ENCODE measurements around the gene ACAD8. TPM values are rescaled to one million over a fixed set of nuclear protein-coding genes. Genes with fewer than 3 reads are reported as not detected.
A peak's percentile ranks its signal among the peaks of the same experiment; 100 is the strongest.
"Not testable (repeated sequence)": the region's sequence is repeated elsewhere in the genome, so short reads cannot be mapped to it uniquely, and the experiment has no call there.

ACAD8 gene
- total RNA-seq, 2 donors from 2014 or later, result 39.4 to 46.1 TPM

- H3K4me1 ChIP-seq (replicated peaks), result no peaks in the 10 kb centered on the region
- H3K9me3 ChIP-seq, result no peaks in the 10 kb centered on the region
- H3K4me3 ChIP-seq, result peak within 1 kb of the TSS; percentile 42
- 2% methylated on average over 61 of the region's 68 CpGs for WGBS
- peak; percentile 32 for DNase-seq (ENCODE audit: low spot score)
- peak within 1 kb of the TSS; percentile 66 to 86 for H3K27ac ChIP-seq
- no peak for TF ChIP-seq POLR2A (IDR thresholded peaks at IDR 0.05)
- peak in 1 of 4 experiments; percentile 19 for TF ChIP-seq CTCF (IDR thresholded peaks at IDR 0.05)
- TF ChIP-seq POLR2AphosphoS5 (IDR thresholded peaks at IDR 0.05), result peak; percentile 35
- H3K27me3 ChIP-seq (replicated peaks; ENCODE audit: insufficient read depth), result no peaks in the 10 kb centered on the region
- H3K36me3 ChIP-seq, result no peaks in the 10 kb centered on the region
- intact Hi-C loops (cut with DNase I), result no loop called here
These were observed 22.4 kb downstream of the ACAD8 start, which contains the start of gene GLB1L3 for GRCh38 chr11:134275534-134276395. GLB1L3 (plus strand) TSS chr11:134276379; CDS start chr11:134276741, 362 bp downstream.

DNA sequence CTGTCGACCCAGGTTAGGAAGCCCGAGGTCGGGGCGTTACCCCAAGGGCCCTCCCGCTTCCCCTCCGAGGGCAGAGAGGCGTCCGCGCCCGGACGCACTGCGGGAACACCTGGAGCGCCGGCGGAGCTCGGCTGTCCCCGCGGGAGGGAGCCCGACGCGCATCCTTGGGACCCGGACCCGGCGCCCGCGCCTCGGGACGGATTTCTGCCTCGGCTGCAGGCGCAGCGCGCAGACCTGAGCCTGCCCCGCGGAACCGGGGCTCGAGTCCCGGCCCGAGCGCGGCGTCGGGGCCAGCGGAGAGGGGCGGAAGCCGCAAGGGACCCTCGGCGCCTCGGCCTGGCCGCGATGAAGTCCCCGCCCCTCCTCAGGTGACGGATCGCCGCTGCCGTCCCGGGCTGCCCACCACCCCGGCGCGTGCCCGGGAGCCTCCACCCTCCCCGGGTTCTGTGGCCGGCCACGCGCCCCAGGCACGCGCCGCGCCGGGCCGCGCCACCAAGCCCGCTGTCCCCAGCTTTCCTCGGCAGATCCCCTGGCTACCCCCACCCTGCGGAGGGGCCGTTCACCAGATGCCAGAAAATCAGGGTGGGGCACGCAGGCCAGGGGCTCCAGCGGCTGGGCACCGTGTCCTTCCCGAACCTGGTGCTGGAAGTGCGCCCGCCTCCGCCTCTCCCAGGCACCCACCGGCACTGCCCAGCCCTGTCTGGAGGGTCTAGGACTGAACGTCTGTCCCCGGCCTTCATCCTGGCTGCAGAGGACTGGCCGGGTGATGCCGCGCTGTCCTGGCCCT, 23.2 kb downstream of the ACAD8 start:
- TF ChIP-seq CTCF (IDR thresholded peaks at IDR 0.05), result no peak
- no peak for TF ChIP-seq POLR2AphosphoS5 (IDR thresholded peaks at IDR 0.05)
- no peak for TF ChIP-seq POLR2A (IDR thresholded peaks at IDR 0.05)
- Histone ChIP-seq H3K27me3 (replicated peaks; ENCODE audit: insufficient read depth) (no peaks in the 10 kb centered on the region), H3K9me3 (no peaks in the 10 kb centered on the region), H3K36me3 (no peaks in the 10 kb centered on the region), H3K4me3 (peak overlapping the region; percentile 42), H3K4me1 (replicated peaks) (no peaks in the 10 kb centered on the region), H3K27ac (peak overlapping the region; percentile 66 to 86)
- no peak for DNase-seq (ENCODE audit: low spot score)
- WGBS, result 1% methylated on average over 73 of the region's 88 CpGs
- intact Hi-C loops (cut with DNase I), result no loop called here

DNA sequence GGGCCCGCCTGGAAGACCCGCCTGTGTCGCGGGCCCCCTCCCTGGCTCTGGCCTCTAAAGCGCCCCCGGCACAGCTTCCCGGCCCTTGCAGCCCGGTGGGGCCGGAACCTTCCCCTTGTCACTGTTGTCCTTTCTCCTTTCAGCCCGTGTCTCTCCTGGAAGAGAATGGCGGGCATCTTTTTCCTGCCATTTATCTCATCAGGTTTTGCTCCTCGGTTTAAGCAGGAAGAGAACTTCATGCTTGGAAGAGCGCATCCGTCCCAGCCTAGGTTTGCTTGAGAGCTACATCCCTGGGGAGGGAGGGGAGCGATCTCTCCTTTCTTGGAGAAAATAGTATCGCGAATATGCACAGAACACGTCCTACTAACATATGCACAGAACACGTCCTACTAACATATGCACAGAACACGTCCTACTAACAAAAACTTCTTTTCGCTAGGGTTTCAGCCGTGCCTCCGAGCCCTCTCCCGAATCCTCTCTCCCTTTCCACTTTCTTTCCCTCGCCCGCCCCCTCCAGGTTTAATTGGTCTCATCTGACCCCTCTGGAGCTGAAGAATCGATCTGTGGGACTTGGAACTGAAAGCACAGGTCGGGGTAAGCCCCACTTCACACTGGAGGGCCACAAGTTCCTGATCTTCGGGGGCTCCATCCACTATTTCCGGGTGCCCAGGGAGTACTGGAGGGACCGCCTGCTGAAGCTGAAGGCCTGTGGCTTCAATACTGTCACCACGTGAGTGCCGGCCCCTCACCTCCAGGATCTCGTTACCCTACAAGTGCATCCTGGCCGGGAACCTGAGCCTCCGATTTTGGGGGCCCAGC, 24.0 kb downstream of the ACAD8 start:
- DNase-seq (ENCODE audit: low spot score), result no peak
- Histone ChIP-seq H3K27ac (peak overlapping the region; percentile 66 to 86), H3K27me3 (replicated peaks; ENCODE audit: insufficient read depth) (no peaks in the 10 kb centered on the region), H3K36me3 (no peaks in the 10 kb centered on the region), H3K4me3 (peak overlapping the region; percentile 42), H3K4me1 (replicated peaks) (no peaks in the 10 kb centered on the region), H3K9me3 (no peaks in the 10 kb centered on the region)
- no peak for TF ChIP-seq CTCF (IDR thresholded peaks at IDR 0.05)
- no peak for TF ChIP-seq POLR2AphosphoS5 (IDR thresholded peaks at IDR 0.05)
- no peak for TF ChIP-seq POLR2A (IDR thresholded peaks at IDR 0.05)
- intact Hi-C loops (cut with DNase I), result no loop called here
- 25% methylated on average over 36 of the region's 36 CpGs for WGBS

- no peak for TF ChIP-seq POLR2AphosphoS5 (IDR thresholded peaks at IDR 0.05)
- no peak for TF ChIP-seq CTCF (IDR thresholded peaks at IDR 0.05)
- no peak for TF ChIP-seq POLR2A (IDR thresholded peaks at IDR 0.05)
- Histone ChIP-seq H3K4me3 (no peak overlapping the region), H3K4me1 (replicated peaks) (no peaks in the 10 kb centered on the region), H3K27ac (no peak overlapping the region), H3K36me3 (no peaks in the 10 kb centered on the region), H3K9me3 (no peaks in the 10 kb centered on the region), H3K27me3 (replicated peaks; ENCODE audit: insufficient read depth) (no peaks in the 10 kb centered on the region)
- no peak for DNase-seq (ENCODE audit: low spot score)
- intact Hi-C loops (cut with DNase I), result no loop called here
- WGBS, result 94% methylated on average over 4 of the region's 4 CpGs
These were observed 25.0 kb downstream of the ACAD8 start for GRCh38 chr11:134278356-134278755.

GRCh38 chr11:134281635-134282034, 28.3 kb downstream of the ACAD8 start:
- intact Hi-C loops (cut with DNase I); DNase-seq (ENCODE audit: low spot score); H3K27me3 ChIP-seq (replicated peaks; ENCODE audit: insufficient read depth); H3K36me3 ChIP-seq; H3K4me3 ChIP-seq; H3K4me1 ChIP-seq (replicated peaks); H3K27ac ChIP-seq; H3K9me3 ChIP-seq: not testable (repeated sequence)
- WGBS, result 80% methylated on average over 11 of the region's 17 CpGs
